Pancreas (tissue), 10 donors: ENCODE results near the gene FOXC1. TPM values are rescaled to one million over a fixed set of nuclear protein-coding genes. Genes with fewer than 3 reads are reported as not detected.
A peak's percentile ranks its signal among the peaks of the same experiment; 100 is the strongest.

Experiments used
- ATAC-seq, 4 donors: fragments of 200-7000 bp; cut with Tn5 transposase; one replicate each; pipeline versions ENCODE4 v1.8.0 to v1.9.1; 2020; ENCODE audit warnings: mild to moderate bottlenecking in 4 of 4, moderate library complexity in 4 of 4
- DNase-seq, 6 donors: peaks; one replicate each; pipeline ENCODE4 v3.0.0-alpha.2; 2020
- FAIRE-seq: peaks from 2 replicates; lab custom pipeline; 2012; peaks lifted over from hg19 to GRCh38; lab: Jason Lieb, UNC
- H3K27ac ChIP-seq, 4 donors: fragments of 200-600 bp; sonication (generic); 1 replicate in 3 of 4; 2 replicates in 1 of 4; pipeline versions ENCODE4 v1.5.0 to v1.8.0; 2020
- H3K27me3 ChIP-seq, 4 donors: fragments of 200-600 bp; one replicate each; pipeline ENCODE4 v1.8.0; 2021
- H3K36me3 ChIP-seq, 3 donors: fragments of 200-600 bp; sonication (generic) in 1 of 3; one replicate each; pipeline versions ENCODE4 v1.5.0 to v1.8.0; 2020 to 2021
- H3K4me1 ChIP-seq, 3 donors: fragments of 200-600 bp; one replicate each; pipeline ENCODE4 v1.8.0; 2021
- H3K4me3 ChIP-seq, 4 donors: fragments of 200-600 bp; sonication (generic) in 2 of 4; one replicate each; pipeline versions ENCODE4 v1.5.0 to v1.8.0; 2020 to 2021
- H3K9me3 ChIP-seq, 4 donors: fragments of 200-600 bp; one replicate each; pipeline ENCODE4 v1.8.0; 2021
- WGBS, 2 donors: extraction: QIAGEN DNeasy Blood & Tissue Kit; methylation state at CpG; one replicate each; pipeline ENCODE4 v1.1.7; 2013; 5-methylcytosine and 5-hydroxymethylcytosine counted together
- intact Hi-C, 3 donors: fragments of 100-400 bp; cut with DNase I; formaldehyde crosslinking; loops; one replicate each; pipeline versions ENCODE4 v1.11.1 to v1.14.2; 2022
- polyA plus RNA-seq, 2 donors: library from polyadenylated mRNA; stranded (reverse); fragments of 200-250 nt; gene quantifications; one replicate each; pipeline ENCODE4 v1.2.3, GENCODE V29; 2013
- total RNA-seq, 6 donors: library from RNA; stranded (reverse); fragmentation: NEBNext Ultra II Directional in 4 of 6; extraction: Animal tissue kit (Norgen Biotek cat#: 25700) in 4 of 6; gene quantifications; one replicate each; pipeline versions ENCODE4 v1.2.1 to v1.2.4, GENCODE V29; 2021 to 2023
- TF ChIP-seq, protein P1 (sequence below), 4 donors: fragments of 200-600 bp; sonication (generic) in 3 of 4; IDR thresholded peaks; one replicate each; pipeline versions ENCODE4 v1.5.0 to v1.8.0; 2021; ENCODE audit warnings: antibody characterized with exemption in 4 of 4
- donor health status: healthy with polysubstance abuse.
- donor health status: DM: no; HTN: no; CAD: no; lungs with moderate emphysema.
- donor health status: DM: no; HTN: no; CAD: no.
- donor health status: control.
- donor health status: control.
- donor health status: Bipolar disorder and iron deficiency.
- donor health status: DM: yes; HTN: yes; CAD: no.
- donor health status: DM: no; HTN: no; CAD: no.
- donor health status: DM: no; HTN: no; CAD: no.
- donor health status: DM: yes; HTN: yes; CAD: no.

FOXC1 gene
- total and polyA plus RNA-seq, 8 donors: 0.99 to 4.0 (median 2.5) TPM

DNA sequence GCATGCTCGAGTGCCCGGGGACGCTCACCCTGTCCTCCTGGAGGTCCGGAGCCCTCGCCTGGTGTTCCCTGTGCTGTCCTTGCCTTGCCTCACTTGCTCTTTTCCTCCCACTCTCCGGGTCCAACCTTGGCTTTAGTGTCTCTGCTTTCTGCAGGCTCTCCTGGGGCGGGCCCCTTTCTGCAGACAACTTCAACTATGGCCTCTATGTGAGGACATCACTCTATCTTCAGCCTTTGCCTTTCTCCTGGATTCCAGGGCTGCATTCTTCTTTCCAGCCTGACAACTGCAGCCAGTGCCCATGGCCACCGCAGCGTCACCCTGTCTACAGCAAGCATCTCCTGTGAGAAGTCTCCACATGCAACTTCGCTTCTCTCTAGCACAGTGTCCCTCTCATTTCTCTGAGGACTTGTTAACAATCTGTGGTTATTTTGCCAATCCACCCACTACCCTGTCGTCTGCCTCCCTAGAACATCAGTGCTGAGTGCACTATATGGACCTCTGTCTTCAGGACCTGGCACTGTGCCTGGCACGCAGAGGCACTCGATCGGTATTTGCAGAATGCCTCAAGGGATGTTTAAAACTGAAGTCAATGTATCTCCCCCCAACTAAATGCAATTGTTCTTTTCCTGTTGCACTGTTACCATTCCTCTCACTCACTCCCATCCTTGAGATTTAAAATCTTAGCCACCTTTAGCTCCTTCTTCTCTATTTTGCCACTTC lies 35.9 kb downstream of the FOXC1 start:
- FAIRE-seq: no peak
- intact Hi-C loops: no loop called here

GRCh38 chr6:1651362-1651761 lies 41.6 kb downstream of the FOXC1 start:
- FAIRE-seq (no peak), ATAC-seq (no peak), DNase-seq (no peak)
- TF ChIP-seq, protein P1, sequence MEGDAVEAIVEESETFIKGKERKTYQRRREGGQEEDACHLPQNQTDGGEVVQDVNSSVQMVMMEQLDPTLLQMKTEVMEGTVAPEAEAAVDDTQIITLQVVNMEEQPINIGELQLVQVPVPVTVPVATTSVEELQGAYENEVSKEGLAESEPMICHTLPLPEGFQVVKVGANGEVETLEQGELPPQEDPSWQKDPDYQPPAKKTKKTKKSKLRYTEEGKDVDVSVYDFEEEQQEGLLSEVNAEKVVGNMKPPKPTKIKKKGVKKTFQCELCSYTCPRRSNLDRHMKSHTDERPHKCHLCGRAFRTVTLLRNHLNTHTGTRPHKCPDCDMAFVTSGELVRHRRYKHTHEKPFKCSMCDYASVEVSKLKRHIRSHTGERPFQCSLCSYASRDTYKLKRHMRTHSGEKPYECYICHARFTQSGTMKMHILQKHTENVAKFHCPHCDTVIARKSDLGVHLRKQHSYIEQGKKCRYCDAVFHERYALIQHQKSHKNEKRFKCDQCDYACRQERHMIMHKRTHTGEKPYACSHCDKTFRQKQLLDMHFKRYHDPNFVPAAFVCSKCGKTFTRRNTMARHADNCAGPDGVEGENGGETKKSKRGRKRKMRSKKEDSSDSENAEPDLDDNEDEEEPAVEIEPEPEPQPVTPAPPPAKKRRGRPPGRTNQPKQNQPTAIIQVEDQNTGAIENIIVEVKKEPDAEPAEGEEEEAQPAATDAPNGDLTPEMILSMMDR (IDR thresholded peaks at IDR 0.05): no peak
- intact Hi-C loops: no loop called here
- Histone ChIP-seq H3K4me3 (no peak overlapping the region), H3K4me1 (no peaks in the 10 kb centered on the region), H3K27ac (no peak overlapping the region), H3K9me3 (no peaks in the 10 kb centered on the region), H3K27me3 (no peaks in the 10 kb centered on the region), H3K36me3 (no peaks in the 10 kb centered on the region)
- 96 to 99% methylated on average over 3 of the region's 3 CpGs for WGBS, 2 donors

More for the DNA sequence above, 35.9 kb downstream of the FOXC1 start:
- TF ChIP-seq, protein P1 (IDR thresholded peaks at IDR 0.05): no peak
- ATAC-seq: no peak
- H3K36me3 ChIP-seq: no peaks in the 10 kb centered on the region
- H3K27ac ChIP-seq: no peak overlapping the region
- DNase-seq: no peak
- no peaks in the 10 kb centered on the region for H3K27me3 ChIP-seq
- WGBS, 2 donors: 95% methylated on average over 14 of the region's 14 CpGs
- H3K4me1 ChIP-seq: peaks cover 9 to 12% (median 11%) of the 10 kb centered on the region in 3 donors
- H3K9me3 ChIP-seq: no peaks in the 10 kb centered on the region
- no peak overlapping the region for H3K4me3 ChIP-seq

DNA sequence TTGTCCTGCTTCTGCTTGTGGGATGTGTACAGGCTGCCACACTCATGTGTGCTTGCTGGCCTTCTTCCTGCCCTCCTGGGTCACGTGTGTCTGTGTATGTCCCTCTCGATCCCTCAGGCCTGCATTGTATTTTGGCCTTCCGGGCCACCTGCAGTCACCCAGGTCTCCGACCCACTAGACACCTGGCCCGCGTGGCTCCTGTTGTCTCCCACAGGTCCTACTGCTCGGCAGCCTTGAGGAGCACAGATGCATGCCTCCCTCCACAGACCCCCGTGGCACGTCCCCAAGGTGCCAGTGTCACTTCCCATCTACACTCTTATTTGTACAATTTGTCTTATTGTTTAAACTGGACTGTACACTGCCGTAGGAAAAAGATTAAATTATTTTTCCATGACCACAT lies 43.1 kb downstream of the FOXC1 start:
- Histone ChIP-seq H3K9me3 (no peaks in the 10 kb centered on the region), H3K4me1 (no peaks in the 10 kb centered on the region), H3K4me3 (no peak overlapping the region), H3K27ac (no peak overlapping the region), H3K36me3 (no peaks in the 10 kb centered on the region), H3K27me3 (no peaks in the 10 kb centered on the region)
- intact Hi-C loops: no loop called here
- TF ChIP-seq, protein P1 (IDR thresholded peaks at IDR 0.05): no peak
- ATAC-seq: no peak
- WGBS, 2 donors: 88 to 90% methylated on average over 10 of the region's 10 CpGs
- DNase-seq: no peak
- no peak for FAIRE-seq

DNA sequence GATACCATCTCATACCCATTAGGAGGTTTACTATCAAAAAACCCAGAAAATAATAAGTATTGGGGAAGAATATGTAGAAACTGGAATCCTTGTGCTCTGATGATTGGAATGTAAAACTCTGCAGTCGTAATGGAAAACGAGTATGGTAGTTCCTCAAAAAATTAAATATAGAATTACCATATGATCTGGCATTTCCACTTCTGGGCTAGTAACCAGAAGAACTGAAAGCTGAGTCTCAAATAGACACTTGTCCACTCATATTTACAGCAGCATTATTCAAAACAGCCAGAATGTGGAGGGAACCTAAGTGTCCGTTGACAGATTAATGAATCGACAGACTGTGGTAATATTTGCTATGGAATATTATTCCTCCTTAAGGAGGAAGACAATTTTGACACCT lies 44.3 kb downstream of the FOXC1 start:
- 83 to 88% methylated on average over 4 of the region's 4 CpGs for WGBS, 2 donors
- intact Hi-C loops: no loop called here

More for the DNA sequence above, 44.3 kb downstream of the FOXC1 start:
- Histone ChIP-seq H3K4me1 (no peaks in the 10 kb centered on the region), H3K9me3 (no peaks in the 10 kb centered on the region), H3K36me3 (no peaks in the 10 kb centered on the region), H3K27me3 (no peaks in the 10 kb centered on the region), H3K4me3 (no peak overlapping the region), H3K27ac (no peak overlapping the region)
- TF ChIP-seq, protein P1 (IDR thresholded peaks at IDR 0.05): no peak
- DNase-seq (no peak), FAIRE-seq (no peak), ATAC-seq (peak in 1 of 4 donors; percentile 17)
